Measurements from ENCODE around the gene HLA-DQB2. TPM values are rescaled to one million over a fixed set of nuclear protein-coding genes. Genes with fewer than 3 reads are reported as not detected.

HLA-DQB2 gene
- total and polyA plus RNA-seq, 2 of the 4 experiments (the other 2 are of a cell fraction): not detected

GRCh38 chr6:32741031-32741960 is 22.0 kb downstream of the HLA-DQB2 start, which contains the start of gene HLA-DQA2:
Gene HLA-DQA2 (plus strand): TSS chr6:32741391. CDS start chr6:32741444, 53 bp downstream.
- Histone ChIP-seq H4K8ac (ENCODE audit: low read depth in 2 of 2, low read length in 2 of 2) (no peak within 1 kb of the TSS), H2BK120ac (ENCODE audit: low read depth, low read length) (no peak within 1 kb of the TSS), H3K4me3 (ENCODE audit: insufficient read depth, low read depth, low read length) (no peak within 1 kb of the TSS), H3K4ac (ENCODE audit: low read depth, low read length) (no peak within 1 kb of the TSS), H2BK20ac (ENCODE audit: low read depth, low read length) (no peak within 1 kb of the TSS), H3K4me1 (ENCODE audit: control insufficient read depth, insufficient read depth, low read length) (no peaks in the 10 kb centered on the region), H2AK5ac (ENCODE audit: low read depth, low read length) (no peak within 1 kb of the TSS), H4K91ac (ENCODE audit: insufficient read depth, low read depth, low read length) (no peak within 1 kb of the TSS), H4K5ac (ENCODE audit: low read depth, low read length) (no peak within 1 kb of the TSS), H3K23ac (ENCODE audit: low read depth, low read length) (no peak within 1 kb of the TSS), H3K36me3 (ENCODE audit: control insufficient read depth, insufficient read depth, low read length) (no peaks in the 10 kb centered on the region), H2AFZ (replicated peaks; ENCODE audit: low read length, poor library complexity) (no peak within 1 kb of the TSS), H3K27ac (ENCODE audit: insufficient read depth, low read length) (no peak within 1 kb of the TSS), H3K56ac (ENCODE audit: extremely low read depth, insufficient read depth, low read length) (no peak within 1 kb of the TSS), H3K9me3 (ENCODE audit: control insufficient read depth, insufficient read depth, low read length) (no peaks in the 10 kb centered on the region), H3K27me3 (ENCODE audit: control insufficient read depth, insufficient read depth, low read length) (0 out of 2 replicates have a peak, but pooled peaks cover 2% of the 10 kb centered on the region), H3K9ac (ENCODE audit: low read depth, low read length) (no peak within 1 kb of the TSS), H3K79me1 (ENCODE audit: low read depth in 1 of 2, low read length in 2 of 2) (no peaks in the 10 kb centered on the region), H2AK9ac (replicated peaks; ENCODE audit: low read depth, low read length, poor library complexity) (no peak within 1 kb of the TSS), H3K18ac (ENCODE audit: low read depth, low read length) (no peak within 1 kb of the TSS), H2BK15ac (ENCODE audit: low read depth, low read length) (no peak within 1 kb of the TSS), H3K14ac (replicated peaks; ENCODE audit: low read depth, low read length) (no peak within 1 kb of the TSS), H3K9me1 (ENCODE audit: insufficient read depth, low read length) (no peaks in the 10 kb centered on the region), H4K20me1 (ENCODE audit: insufficient read depth, low read length) (no peaks in the 10 kb centered on the region), H2BK5ac (ENCODE audit: low read depth, low read length, poor library complexity, severe bottlenecking) (no peak within 1 kb of the TSS), H3K4me2 (ENCODE audit: low read depth, low read length) (no peak within 1 kb of the TSS)
- dilution Hi-C loops (cut with HindIII; ENCODE audit: low sequenced_read_pairs, unreplicated experiment): no loop called here
- ATAC-seq (ENCODE audit: low read depth) (no peak), DNase-seq (no peak)
- CTCF ChIA-PET: no interaction called here
- in situ Hi-C loops (cut with MboI; ENCODE audit: low sequenced_read_pairs): loop anchor here (5.0 kb wide), 1 partner anchor 104 kb away; the partner anchor contains the start of gene HLA-DQA1
- no TSS peak for BruUV-seq (replicated peaks)
- no peak for TF ChIP-seq POLR2A (IDR thresholded peaks at IDR 0.05; ENCODE audit: low read depth, low read length)
- no peak for TF ChIP-seq RFX5 (IDR thresholded peaks at IDR 0.05; ENCODE audit: low read depth, low read length)
- TF ChIP-seq, protein P1, sequence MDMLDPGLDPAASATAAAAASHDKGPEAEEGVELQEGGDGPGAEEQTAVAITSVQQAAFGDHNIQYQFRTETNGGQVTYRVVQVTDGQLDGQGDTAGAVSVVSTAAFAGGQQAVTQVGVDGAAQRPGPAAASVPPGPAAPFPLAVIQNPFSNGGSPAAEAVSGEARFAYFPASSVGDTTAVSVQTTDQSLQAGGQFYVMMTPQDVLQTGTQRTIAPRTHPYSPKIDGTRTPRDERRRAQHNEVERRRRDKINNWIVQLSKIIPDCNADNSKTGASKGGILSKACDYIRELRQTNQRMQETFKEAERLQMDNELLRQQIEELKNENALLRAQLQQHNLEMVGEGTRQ (IDR thresholded peaks at IDR 0.05; ENCODE audit: low read depth, low read length): no peak
- TF ChIP-seq RCOR1 (IDR thresholded peaks at IDR 0.05; ENCODE audit: insufficient replicate concordance, low read length): no peak
- no peak for TF ChIP-seq CHD1 (IDR thresholded peaks at IDR 0.05; ENCODE audit: low read depth, low read length)
- WGBS, 2 experiments (ENCODE audit: extremely low coverage in 2 of 2, insufficient read length in 1 of 2): 20% methylated on average over 1 of the region's 7 CpGs; no CpG with 5 or more reads in 1 of the 2 experiments
- intact Hi-C loops (cut with micrococcal nuclease): no loop called here
- POLR2A ChIA-PET (ENCODE audit: unreplicated experiment): no interaction called here
